ENCODE measurements around the gene GDAP1L1. TPM values are rescaled to one million over a fixed set of nuclear protein-coding genes. Genes with fewer than 3 reads are reported as not detected.

Gene GDAP1L1
- total and polyA plus RNA-seq, 4 donors = not detected

DNA sequence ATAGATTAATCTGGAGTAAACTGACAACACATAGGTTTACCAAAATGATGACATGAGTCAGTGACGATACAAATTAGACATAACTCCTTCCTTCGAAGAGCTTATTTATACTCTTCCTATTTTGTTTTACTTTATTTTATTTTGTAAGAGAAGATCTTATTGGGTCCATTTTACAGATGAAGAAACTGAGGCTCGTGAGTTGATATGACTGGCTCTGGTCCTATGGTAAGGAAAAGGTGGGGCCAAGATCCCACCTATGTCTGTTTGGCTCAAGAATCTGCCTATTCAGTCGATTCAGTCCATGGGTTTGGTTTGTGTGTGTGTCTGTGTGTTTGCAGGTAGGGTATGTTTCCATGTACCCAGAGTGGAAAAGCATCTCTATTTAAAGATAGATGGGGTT is 81.3 kb downstream of the GDAP1L1 start:
- DNase-seq (ENCODE audit: low spot score) = no peak
- 79% methylated on average over 4 of the region's 4 CpGs for WGBS
- Histone ChIP-seq H3K27ac (ENCODE audit: low read depth in 1 of 2, low read length in 2 of 2) (no peak overlapping the region), H3K27me3 (ENCODE audit: control insufficient read depth in 4 of 4, insufficient read depth in 4 of 4, low read length in 3 of 4) (peaks cover 0 to 2% (median 0%) of the 10 kb centered on the region in 4 donors), H3K4me1 (ENCODE audit: control insufficient read depth in 4 of 4, insufficient read depth in 4 of 4, low read length in 3 of 4) (peaks cover 0 to 4% (median 3%) of the 10 kb centered on the region in 4 donors), H3K9me3 (ENCODE audit: control insufficient read depth in 4 of 4, low read length in 3 of 4) (no peaks in the 10 kb centered on the region), H3K36me3 (ENCODE audit: control insufficient read depth in 4 of 4, insufficient read depth in 3 of 4, low read depth in 1 of 4, low read length in 3 of 4) (no peaks in the 10 kb centered on the region), H3K9ac (ENCODE audit: low read depth in 1 of 2, low read length in 2 of 2) (no peak overlapping the region), H3K4me3 (ENCODE audit: low read depth in 1 of 3, low read length in 3 of 3) (no peak overlapping the region)
- TF ChIP-seq, protein P1, sequence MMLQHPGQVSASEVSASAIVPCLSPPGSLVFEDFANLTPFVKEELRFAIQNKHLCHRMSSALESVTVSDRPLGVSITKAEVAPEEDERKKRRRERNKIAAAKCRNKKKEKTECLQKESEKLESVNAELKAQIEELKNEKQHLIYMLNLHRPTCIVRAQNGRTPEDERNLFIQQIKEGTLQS (IDR thresholded peaks at IDR 0.05) = no peak
- TF ChIP-seq REST (IDR thresholded peaks at IDR 0.05) (no peak), TAF1 (conservative IDR thresholded peaks at IDR 0.05) (no peak), NR2F2 (IDR thresholded peaks at IDR 0.05) (no peak), FOXA1 (IDR thresholded peaks at IDR 0.05) (no peak), MAX (IDR thresholded peaks at IDR 0.05) (no peak), HNF4G (IDR thresholded peaks at IDR 0.05) (no peak)
- TF ChIP-seq, protein P2, sequence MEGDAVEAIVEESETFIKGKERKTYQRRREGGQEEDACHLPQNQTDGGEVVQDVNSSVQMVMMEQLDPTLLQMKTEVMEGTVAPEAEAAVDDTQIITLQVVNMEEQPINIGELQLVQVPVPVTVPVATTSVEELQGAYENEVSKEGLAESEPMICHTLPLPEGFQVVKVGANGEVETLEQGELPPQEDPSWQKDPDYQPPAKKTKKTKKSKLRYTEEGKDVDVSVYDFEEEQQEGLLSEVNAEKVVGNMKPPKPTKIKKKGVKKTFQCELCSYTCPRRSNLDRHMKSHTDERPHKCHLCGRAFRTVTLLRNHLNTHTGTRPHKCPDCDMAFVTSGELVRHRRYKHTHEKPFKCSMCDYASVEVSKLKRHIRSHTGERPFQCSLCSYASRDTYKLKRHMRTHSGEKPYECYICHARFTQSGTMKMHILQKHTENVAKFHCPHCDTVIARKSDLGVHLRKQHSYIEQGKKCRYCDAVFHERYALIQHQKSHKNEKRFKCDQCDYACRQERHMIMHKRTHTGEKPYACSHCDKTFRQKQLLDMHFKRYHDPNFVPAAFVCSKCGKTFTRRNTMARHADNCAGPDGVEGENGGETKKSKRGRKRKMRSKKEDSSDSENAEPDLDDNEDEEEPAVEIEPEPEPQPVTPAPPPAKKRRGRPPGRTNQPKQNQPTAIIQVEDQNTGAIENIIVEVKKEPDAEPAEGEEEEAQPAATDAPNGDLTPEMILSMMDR (IDR thresholded peaks at IDR 0.05; ENCODE audit: low read depth, low read length, missing input control) = no peak

Other genes starting within 250 kb of the GDAP1L1 start
- gene JPH2, start 60.1 kb upstream of the GDAP1L1 start, total RNA-seq = 1 to 10 TPM in 1 of 2 donors, under 1 TPM in 1; 0.09 to 1.3 TPM
- gene JPH2, start 60.1 kb upstream of the GDAP1L1 start, polyA plus RNA-seq = under 1 TPM in 1 of 2 donors, not detected in 1; 0.17 TPM
- gene OSER1, start 36.5 kb upstream of the GDAP1L1 start, total RNA-seq = 10 to 100 TPM; 12.6 to 15.7 TPM
- gene OSER1, start 36.5 kb upstream of the GDAP1L1 start, polyA plus RNA-seq = 10 to 100 TPM; 13.6 to 20.2 TPM
- 1 to 10 TPM; 3.3 to 9.9 TPM for gene FITM2, start 63.9 kb downstream of the GDAP1L1 start, total RNA-seq
- 1 to 10 TPM; 3.5 to 4.3 TPM for gene FITM2, start 63.9 kb downstream of the GDAP1L1 start, polyA plus RNA-seq
- gene R3HDML, start 89.7 kb downstream of the GDAP1L1 start, total RNA-seq = not detected
- not detected for gene R3HDML, start 89.7 kb downstream of the GDAP1L1 start, polyA plus RNA-seq
- gene HNF4A, start 108.4 kb downstream of the GDAP1L1 start, total RNA-seq = 100 to 1,000 TPM in 1 of 2 donors, 10 to 100 TPM in 1; 51.7 to 171 TPM
- gene HNF4A, start 108.4 kb downstream of the GDAP1L1 start, polyA plus RNA-seq = 100 to 1,000 TPM in 1 of 2 donors, 10 to 100 TPM in 1; 52.3 to 120 TPM
- gene TTPAL, start 228.6 kb downstream of the GDAP1L1 start, total RNA-seq = 10 to 100 TPM; 17.3 to 39.7 TPM
- 10 to 100 TPM; 11.6 to 17.9 TPM for gene TTPAL, start 228.6 kb downstream of the GDAP1L1 start, polyA plus RNA-seq